Activated B cell treated with CpG ODN at 0.5 μM for 24 hours (primary cell): ENCODE data around the gene TMEM135. TPM values are rescaled to one million over a fixed set of nuclear protein-coding genes. Genes with fewer than 3 reads are reported as not detected.

Source experiments
- ATAC-seq: fragments of 200-7000 bp; cut with Tn5 transposase; one replicate; pipeline ENCODE4 v1.10.0; 2021; ENCODE audit warnings: low read depth, mild to moderate bottlenecking, moderate library complexity
- CTCF ChIA-PET: fragments of 350-600 bp; sonication (Branson Sonifier 250); formaldehyde crosslinking; loops from one replicate; lab custom pipeline; 2021; ENCODE audit warnings: antibody characterized with exemption; lab: Charles Lee
- POLR2A ChIA-PET: fragments of 350-600 bp; sonication (Branson Sonifier 250); formaldehyde crosslinking; loops from one replicate; lab custom pipeline; 2021; ENCODE audit warnings: antibody characterized with exemption; lab: Charles Lee
- DNase-seq: peaks from one replicate; pipeline ENCODE4 v3.0.0; 2022
- H3K27ac Mint-ChIP-seq: one replicate; pipeline ENCODE4 v1.8.0; 2020; ENCODE audit warnings: mixed read lengths
- H3K27me3 Mint-ChIP-seq: one replicate; pipeline ENCODE4 v1.8.0; 2021; ENCODE audit warnings: mixed read lengths
- H3K36me3 Mint-ChIP-seq: one replicate; pipeline ENCODE4 v1.8.0; 2021; ENCODE audit warnings: low read depth, mixed read lengths
- H3K4me1 Mint-ChIP-seq: one replicate; pipeline ENCODE4 v1.8.0; 2021; ENCODE audit warnings: mixed read lengths
- H3K4me3 Mint-ChIP-seq: one replicate; pipeline ENCODE4 v1.8.0; 2020; ENCODE audit warnings: mild to moderate bottlenecking, mixed read lengths
- H3K9me3 Mint-ChIP-seq: one replicate; pipeline ENCODE4 v1.8.0; 2020; ENCODE audit warnings: mixed read lengths
- intact Hi-C: fragments of 100-400 bp; cut with micrococcal nuclease; formaldehyde crosslinking; loops from one replicate; pipeline ENCODE4 v1.15.1; 2024
- total RNA-seq: library from RNA; stranded (reverse); gene quantifications from 2 replicates; pipeline ENCODE4 v1.2.3, GENCODE V29; 2022
- TF ChIP-seq, protein P1 (sequence below): fragments of 200-600 bp; IDR thresholded peaks from one replicate; pipeline ENCODE4 v1.8.0; 2022; ENCODE audit warnings: antibody characterized with exemption, mild to moderate bottlenecking

The TMEM135 gene
- total RNA-seq, 1 donor from 2014 or later: 10.1 TPM

DNA sequence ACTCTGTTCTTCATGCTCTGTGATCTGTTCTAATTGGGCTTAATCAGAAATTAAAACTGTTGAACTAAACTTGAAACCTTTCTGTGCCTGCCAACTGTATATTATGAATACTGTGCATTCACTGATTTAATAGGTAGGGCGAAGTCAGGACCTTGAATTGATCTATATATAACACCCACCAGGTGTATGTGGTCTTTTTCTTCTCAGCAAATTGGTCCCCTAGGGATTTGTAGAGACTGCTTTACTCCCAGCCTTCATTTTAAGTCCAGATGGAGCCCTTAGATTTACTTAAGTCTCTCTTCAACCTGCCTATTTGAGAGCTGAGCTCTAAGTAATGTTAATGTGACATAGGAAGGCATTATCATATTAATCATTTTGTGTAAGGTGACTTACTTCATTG is 257.5 kb downstream of the TMEM135 start:
- Mint-ChIP-seq H3K9me3 (no peaks in the 10 kb centered on the region), H3K4me1 (no peaks in the 10 kb centered on the region), H3K4me3 (no peak overlapping the region), H3K27me3 (no peaks in the 10 kb centered on the region), H3K36me3 (no peaks in the 10 kb centered on the region), H3K27ac (no peak overlapping the region)
- intact Hi-C loops: loop anchor here (10.0 kb wide), 1 partner anchor 1440 kb away; the partner anchor contains the start of gene CCDC83
- ATAC-seq: no peak
- TF ChIP-seq, protein P1, sequence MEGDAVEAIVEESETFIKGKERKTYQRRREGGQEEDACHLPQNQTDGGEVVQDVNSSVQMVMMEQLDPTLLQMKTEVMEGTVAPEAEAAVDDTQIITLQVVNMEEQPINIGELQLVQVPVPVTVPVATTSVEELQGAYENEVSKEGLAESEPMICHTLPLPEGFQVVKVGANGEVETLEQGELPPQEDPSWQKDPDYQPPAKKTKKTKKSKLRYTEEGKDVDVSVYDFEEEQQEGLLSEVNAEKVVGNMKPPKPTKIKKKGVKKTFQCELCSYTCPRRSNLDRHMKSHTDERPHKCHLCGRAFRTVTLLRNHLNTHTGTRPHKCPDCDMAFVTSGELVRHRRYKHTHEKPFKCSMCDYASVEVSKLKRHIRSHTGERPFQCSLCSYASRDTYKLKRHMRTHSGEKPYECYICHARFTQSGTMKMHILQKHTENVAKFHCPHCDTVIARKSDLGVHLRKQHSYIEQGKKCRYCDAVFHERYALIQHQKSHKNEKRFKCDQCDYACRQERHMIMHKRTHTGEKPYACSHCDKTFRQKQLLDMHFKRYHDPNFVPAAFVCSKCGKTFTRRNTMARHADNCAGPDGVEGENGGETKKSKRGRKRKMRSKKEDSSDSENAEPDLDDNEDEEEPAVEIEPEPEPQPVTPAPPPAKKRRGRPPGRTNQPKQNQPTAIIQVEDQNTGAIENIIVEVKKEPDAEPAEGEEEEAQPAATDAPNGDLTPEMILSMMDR: no peak
- DNase-seq: no peak
- POLR2A ChIA-PET: no interaction called here
- CTCF ChIA-PET: interaction anchor here (1.7 kb wide), 1 partner anchor 357 kb away, joined by 5 read pairs; no protein-coding TSS in a partner anchor

DNA sequence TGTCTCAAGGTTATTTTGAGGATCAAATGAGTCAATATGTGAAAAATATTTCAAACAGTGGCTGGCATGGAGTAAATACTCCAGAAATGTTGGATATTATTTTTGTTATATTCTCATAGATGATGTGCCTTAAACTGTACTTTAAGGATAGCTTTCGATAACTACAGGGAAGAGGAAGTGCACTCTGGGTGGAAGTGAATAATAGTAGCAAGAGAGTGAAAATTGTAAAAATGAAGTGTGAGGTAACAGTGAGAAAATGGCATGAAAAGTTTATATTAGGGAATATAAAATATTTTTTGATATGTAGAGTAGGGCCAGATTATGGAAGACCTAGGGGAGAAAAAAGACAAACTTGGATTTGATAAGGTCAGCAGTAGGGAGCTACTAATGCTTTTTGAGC is 258.9 kb downstream of the TMEM135 start:
- DNase-seq (no peak), ATAC-seq (no peak)
- POLR2A ChIA-PET: no interaction called here
- intact Hi-C loops: loop anchor here (10.0 kb wide), 1 partner anchor 1442 kb away; the partner anchor contains the start of gene CCDC83
- H3K36me3 Mint-ChIP-seq: no peaks in the 10 kb centered on the region
- H3K4me1 Mint-ChIP-seq: no peaks in the 10 kb centered on the region
- TF ChIP-seq, protein P1: no peak
- no peaks in the 10 kb centered on the region for H3K9me3 Mint-ChIP-seq
- no peak overlapping the region for H3K27ac Mint-ChIP-seq
- CTCF ChIA-PET: interaction anchor here (1.2 kb wide), 1 partner anchor 357 kb away, joined by 4 read pairs; no protein-coding TSS in a partner anchor
- H3K4me3 Mint-ChIP-seq: no peak overlapping the region
- no peaks in the 10 kb centered on the region for H3K27me3 Mint-ChIP-seq

DNA sequence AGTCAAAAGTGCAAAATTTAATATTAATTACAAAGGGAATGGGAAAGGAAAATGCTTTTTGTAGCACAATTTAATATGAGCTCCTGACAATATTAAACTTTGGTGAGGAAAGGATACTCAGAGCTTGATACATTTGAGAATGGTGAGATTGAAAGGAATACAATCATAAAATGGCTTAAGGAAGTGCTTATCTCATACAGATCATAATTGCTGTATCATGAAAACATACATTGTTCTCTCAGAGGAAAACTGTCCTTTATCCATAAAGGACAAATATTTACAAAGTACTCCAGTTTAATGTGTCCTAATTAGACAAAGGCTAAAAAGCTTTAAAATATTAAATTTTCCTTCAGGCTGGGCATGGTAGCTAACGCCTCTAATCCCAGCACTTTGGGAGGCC is 260.4 kb downstream of the TMEM135 start:
- POLR2A ChIA-PET: no interaction called here
- Mint-ChIP-seq H3K9me3 (no peaks in the 10 kb centered on the region), H3K27ac (no peak overlapping the region), H3K4me3 (no peak overlapping the region), H3K4me1 (no peaks in the 10 kb centered on the region), H3K27me3 (no peaks in the 10 kb centered on the region), H3K36me3 (no peaks in the 10 kb centered on the region)
- ATAC-seq: no peak
- CTCF ChIA-PET: no interaction called here
- TF ChIP-seq, protein P1: no peak
- intact Hi-C loops: loop anchor here (10.0 kb wide), 1 partner anchor 1443 kb away; the partner anchor contains the start of gene CCDC83
- DNase-seq: no peak

DNA sequence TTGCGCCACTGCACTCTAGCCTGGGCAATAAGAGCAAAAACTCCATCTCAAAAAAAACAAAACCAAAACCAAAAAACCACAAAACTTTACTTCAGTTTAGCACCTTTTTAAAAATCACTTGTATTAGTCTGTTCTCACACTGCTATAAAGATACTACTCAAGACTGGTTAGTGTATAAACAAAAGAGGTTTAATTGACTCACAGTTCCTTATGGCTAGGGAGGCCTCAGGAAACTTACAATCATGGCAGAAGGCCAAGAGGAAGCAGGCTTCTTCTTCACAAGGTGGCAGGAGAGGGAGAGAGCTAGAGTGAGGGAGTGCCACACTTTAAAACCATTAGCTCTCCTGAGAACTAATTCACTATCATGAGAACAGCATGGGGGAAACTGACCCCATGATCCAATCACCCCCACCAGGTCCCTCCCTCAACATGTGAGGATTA is 261.3 kb downstream of the TMEM135 start:
- ChIA-PET CTCF (no interaction called here), POLR2A (no interaction called here)
- no peaks in the 10 kb centered on the region for H3K36me3 Mint-ChIP-seq
- DNase-seq (no peak), ATAC-seq (no peak)
- H3K9me3 Mint-ChIP-seq: no peaks in the 10 kb centered on the region
- intact Hi-C loops: loop anchor here (10.0 kb wide), 1 partner anchor 1444 kb away; the partner anchor contains the start of gene CCDC83
- no peak overlapping the region for H3K4me3 Mint-ChIP-seq
- no peak overlapping the region for H3K27ac Mint-ChIP-seq
- no peaks in the 10 kb centered on the region for H3K27me3 Mint-ChIP-seq
- TF ChIP-seq, protein P1: no peak
- H3K4me1 Mint-ChIP-seq: no peaks in the 10 kb centered on the region

DNA sequence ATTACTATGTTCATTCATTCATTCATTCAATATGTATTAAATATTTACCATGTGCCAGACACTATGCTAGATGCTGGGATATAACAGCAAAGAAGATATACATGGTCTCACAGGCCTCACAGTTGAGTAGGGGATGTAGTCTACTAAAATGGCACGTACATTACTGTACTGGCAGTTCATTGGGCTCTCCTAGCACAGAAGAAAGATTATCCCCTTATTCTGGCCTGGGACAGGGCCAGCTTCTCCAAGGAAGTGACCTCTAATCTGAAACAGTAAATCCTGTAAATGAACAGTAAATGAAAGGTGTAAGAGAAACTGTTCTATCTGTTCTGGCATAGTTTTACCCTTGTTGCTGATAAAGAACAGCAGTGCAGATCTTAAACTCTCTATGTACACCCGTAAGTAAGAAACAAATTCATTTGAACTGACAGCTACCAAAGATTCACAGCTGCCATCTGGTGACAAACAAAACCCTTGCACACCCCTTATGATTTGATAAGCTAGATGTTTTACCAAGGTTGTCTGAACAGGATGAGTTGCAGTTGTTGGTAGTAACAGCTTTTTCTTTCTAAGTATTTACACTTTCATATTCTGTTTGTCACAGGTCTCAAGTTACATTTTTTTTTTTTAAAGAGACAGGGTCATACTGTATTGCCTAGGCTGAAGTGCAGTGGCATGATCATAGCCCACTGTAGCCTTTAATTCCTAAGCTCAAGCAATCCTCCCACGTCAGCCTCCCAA is 263.1 kb downstream of the TMEM135 start:
- no peaks in the 10 kb centered on the region for H3K9me3 Mint-ChIP-seq
- no peak for DNase-seq
- TF ChIP-seq, protein P1: no peak
- no peak overlapping the region for H3K27ac Mint-ChIP-seq
- intact Hi-C loops: no loop called here
- H3K4me3 Mint-ChIP-seq: no peak overlapping the region
- ATAC-seq: no peak
- no peaks in the 10 kb centered on the region for H3K27me3 Mint-ChIP-seq
- H3K4me1 Mint-ChIP-seq: no peaks in the 10 kb centered on the region
- POLR2A ChIA-PET: no interaction called here
- CTCF ChIA-PET: interaction anchor here (1.0 to 1.3 kb wide), 2 partner anchors 11 to 361 kb away, joined by 3 to 5 read pairs; no protein-coding TSS in a partner anchor
- H3K36me3 Mint-ChIP-seq: peaks cover 4% of the 10 kb centered on the region
